ENCODE measurements around the gene CDH2.

CDH2 gene

DNA sequence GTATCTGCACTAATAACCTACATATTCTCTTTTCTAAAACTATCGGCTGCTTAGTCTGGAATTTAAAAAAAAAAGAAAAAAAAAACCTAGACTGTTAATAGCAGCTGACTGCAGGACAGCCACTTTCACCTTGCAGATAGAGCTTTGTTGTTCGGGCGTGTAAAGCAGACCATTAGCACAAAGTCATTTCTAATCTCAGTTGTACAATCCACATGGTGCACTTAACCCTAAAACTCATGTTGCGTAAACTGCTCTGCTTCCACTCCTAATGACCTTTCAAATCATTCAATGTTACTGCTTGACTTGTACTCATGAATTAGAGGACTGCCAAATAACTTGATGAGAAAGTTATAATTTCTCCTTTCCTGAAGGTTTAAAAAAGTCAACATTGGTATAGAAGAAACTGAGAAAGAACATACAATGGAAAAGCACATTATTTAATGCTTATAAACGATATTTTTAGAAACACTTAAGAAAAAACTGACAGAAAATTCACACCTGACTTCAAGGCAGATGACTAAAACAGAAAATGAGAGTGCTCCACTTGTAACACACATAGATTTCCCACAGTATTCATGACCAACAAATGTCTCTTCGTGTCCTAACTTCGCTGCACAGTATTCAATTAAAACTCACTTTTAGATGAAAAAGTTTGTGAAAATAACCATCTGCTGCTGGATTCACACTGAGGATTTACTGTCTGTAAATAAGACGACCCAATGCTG, 2.6 kb downstream of the CDH2 start:
- ChIA-PET POLR2A (ENCODE audit: low non-redundant PET) (no interaction called here), CTCF (no interaction called here)
- TF ChIP-seq, protein P1, sequence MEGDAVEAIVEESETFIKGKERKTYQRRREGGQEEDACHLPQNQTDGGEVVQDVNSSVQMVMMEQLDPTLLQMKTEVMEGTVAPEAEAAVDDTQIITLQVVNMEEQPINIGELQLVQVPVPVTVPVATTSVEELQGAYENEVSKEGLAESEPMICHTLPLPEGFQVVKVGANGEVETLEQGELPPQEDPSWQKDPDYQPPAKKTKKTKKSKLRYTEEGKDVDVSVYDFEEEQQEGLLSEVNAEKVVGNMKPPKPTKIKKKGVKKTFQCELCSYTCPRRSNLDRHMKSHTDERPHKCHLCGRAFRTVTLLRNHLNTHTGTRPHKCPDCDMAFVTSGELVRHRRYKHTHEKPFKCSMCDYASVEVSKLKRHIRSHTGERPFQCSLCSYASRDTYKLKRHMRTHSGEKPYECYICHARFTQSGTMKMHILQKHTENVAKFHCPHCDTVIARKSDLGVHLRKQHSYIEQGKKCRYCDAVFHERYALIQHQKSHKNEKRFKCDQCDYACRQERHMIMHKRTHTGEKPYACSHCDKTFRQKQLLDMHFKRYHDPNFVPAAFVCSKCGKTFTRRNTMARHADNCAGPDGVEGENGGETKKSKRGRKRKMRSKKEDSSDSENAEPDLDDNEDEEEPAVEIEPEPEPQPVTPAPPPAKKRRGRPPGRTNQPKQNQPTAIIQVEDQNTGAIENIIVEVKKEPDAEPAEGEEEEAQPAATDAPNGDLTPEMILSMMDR (conservative IDR thresholded peaks at IDR 0.05; ENCODE audit: low read depth), result no peak
- no peak overlapping the region for H3K27ac ChIP-seq
- no peak for DNase-seq (ENCODE audit: low spot score)

DNA sequence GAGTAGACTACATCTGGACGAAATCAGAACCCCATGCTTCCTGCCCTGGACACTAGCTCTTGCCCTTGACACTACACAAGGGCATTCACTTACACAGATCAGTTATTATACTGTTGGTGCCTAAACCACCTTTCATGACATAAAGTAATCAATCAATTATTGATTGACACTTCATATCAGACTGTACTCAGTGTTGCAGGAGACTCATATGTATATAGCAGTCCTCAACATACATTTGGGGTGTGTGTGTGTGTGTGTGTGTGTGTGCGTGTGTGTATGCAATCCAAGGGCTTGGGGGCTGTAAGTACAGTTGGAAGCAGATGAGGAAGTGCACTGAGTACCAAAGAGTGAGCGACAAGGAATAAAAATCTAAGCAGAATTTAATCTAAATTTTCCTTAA, 5.1 kb downstream of the CDH2 start:
- POLR2A ChIA-PET (ENCODE audit: low non-redundant PET), result no interaction called here
- CTCF ChIA-PET, result interaction anchor here (0.6 kb wide), 1 partner anchor 89 kb away, joined by 3 read pairs; no protein-coding TSS in a partner anchor
- DNase-seq (ENCODE audit: low spot score), result no peak
- no peak overlapping the region for H3K27ac ChIP-seq
- TF ChIP-seq, protein P1 (conservative IDR thresholded peaks at IDR 0.05; ENCODE audit: low read depth), result no peak

DNA sequence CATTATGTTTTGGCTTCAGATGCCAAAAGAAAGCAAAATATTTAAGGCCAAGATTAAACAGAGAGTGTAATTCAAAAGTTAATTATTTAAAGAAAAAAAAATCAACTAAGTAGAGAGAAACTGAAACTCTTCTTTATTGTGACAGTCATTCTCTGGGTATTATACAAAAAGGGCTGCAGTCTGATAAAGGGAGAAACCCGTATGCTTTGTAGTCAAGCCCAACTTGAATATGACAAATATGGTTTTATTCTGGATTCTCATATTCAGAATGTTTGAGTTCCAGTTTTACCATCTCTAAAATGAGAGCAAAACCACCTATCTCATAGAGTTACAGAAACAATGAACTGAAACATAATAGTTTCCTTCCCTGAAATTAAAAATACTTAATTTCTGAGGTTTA, 8.2 kb downstream of the CDH2 start:
- DNase-seq (ENCODE audit: low spot score), result no peak
- TF ChIP-seq, protein P1 (conservative IDR thresholded peaks at IDR 0.05; ENCODE audit: low read depth), result no peak
- no peak overlapping the region for H3K27ac ChIP-seq
- POLR2A ChIA-PET (ENCODE audit: low non-redundant PET), result no interaction called here
- CTCF ChIA-PET, result no interaction called here

DNA sequence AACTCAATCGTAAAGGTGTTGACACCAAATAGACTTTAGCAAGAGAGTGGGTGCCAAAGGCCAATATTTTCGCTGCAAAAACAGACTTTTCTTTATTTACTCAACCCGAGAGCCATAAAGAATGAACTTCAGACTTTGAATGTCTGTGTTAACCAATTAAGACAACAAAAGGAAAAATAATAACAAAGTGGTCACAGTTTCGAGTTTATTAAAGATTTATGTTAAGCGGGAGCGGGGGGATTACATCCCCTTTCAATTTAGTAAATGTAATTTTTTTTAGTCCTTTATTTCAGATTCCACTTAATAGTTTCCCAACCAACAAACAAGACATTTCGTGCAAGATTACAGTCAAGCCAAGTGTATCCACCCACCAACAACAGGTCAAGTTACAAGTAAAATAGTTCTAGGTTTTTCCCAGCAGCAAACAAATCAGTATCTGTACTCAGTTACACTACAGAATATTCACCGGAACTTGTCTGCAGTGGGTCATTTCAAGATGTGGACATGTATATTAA, 9.0 kb downstream of the CDH2 start:
- DNase-seq (ENCODE audit: low spot score), result no peak
- no peak overlapping the region for H3K27ac ChIP-seq
- ChIA-PET CTCF (no interaction called here), POLR2A (ENCODE audit: low non-redundant PET) (no interaction called here)
- TF ChIP-seq, protein P1 (conservative IDR thresholded peaks at IDR 0.05; ENCODE audit: low read depth), result no peak

DNA sequence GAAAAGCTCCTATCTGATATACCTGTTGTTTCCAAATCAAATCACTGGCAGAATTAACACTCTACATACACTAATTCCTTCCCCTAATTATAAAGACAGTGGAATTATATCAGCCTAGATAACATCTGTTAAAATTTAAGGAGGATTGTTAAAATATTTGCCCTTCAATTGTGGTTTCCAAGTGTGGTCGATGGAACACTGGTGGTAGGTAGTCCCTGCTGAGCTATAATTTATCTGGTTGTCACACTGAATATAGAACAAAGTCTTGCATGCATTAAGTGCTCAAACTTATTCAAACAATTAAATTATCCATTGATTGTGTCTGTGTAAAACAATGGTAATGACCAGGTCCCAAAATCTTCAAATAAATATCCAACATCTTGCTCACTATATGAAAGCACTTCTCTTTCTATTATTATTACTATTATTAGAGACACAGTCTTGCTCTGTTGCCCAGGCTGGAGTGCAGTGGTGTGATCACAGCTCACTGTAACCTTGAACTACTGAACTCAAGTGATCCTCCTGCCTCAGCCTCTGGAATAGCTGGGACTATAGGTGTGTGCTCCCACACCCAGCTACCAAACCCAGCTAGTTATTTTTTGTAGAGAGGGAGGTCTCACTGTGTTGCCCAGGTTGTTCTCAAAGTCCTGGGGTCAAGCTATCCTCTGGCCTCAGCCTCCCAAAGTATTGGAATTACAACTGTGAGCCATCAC, 12.0 kb downstream of the CDH2 start:
- POLR2A ChIA-PET (ENCODE audit: low non-redundant PET), result no interaction called here
- TF ChIP-seq, protein P1 (conservative IDR thresholded peaks at IDR 0.05; ENCODE audit: low read depth), result no peak
- no peak for DNase-seq (ENCODE audit: low spot score)
- CTCF ChIA-PET, result no interaction called here
- H3K27ac ChIP-seq, result no peak overlapping the region

DNA sequence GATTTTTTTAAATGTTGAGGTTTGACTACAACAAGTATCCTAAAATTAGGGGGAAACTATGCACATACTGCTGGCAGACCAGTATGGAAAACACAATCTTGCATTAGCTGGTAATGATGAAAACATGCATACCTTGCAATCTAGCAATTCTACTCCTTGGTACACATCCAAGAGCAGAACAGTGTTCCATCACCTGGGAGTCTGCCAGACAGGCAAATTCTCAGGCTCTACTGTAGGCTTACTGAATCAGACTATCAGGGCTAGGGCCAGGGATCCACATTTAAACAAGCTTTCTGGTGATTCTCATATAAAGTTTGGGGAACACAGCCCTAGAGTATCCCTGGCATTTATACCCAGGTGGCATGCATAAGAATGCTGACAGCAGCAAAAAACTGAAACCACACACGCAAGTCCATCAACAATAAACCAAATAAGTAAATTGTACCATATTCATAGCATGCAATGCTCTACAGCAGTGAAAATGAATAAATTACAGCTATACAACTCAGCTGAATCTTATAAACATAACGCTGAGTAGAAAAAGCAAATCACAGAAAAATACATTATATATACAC, 13.6 kb downstream of the CDH2 start:
- POLR2A ChIA-PET (ENCODE audit: low non-redundant PET), result no interaction called here
- no peak for DNase-seq (ENCODE audit: low spot score)
- CTCF ChIA-PET, result no interaction called here
- no peak overlapping the region for H3K27ac ChIP-seq
- TF ChIP-seq, protein P1 (conservative IDR thresholded peaks at IDR 0.05; ENCODE audit: low read depth), result no peak
